Mesothelial cell of epicardium (in vitro differentiated cells): ENCODE data around the gene SYMPK. TPM values are rescaled to one million over a fixed set of nuclear protein-coding genes. Genes with fewer than 3 reads are reported as not detected.

Source experiments
- DNase-seq, 2 experiments: peaks; one replicate each; pipeline ENCODE4 v3.0.0; 2021; ENCODE audit warnings: low spot score in 2 of 2; ENCODE audit not compliant: unreplicated experiment in 2 of 2
- H3K27ac Mint-ChIP-seq: 2 replicates; pipeline ENCODE4 v1.8.0; 2021; ENCODE audit warnings: mixed read lengths
- H3K27me3 Mint-ChIP-seq: 2 replicates; pipeline ENCODE4 v1.8.0; 2021; ENCODE audit warnings: low read depth, mixed read lengths
- H3K36me3 Mint-ChIP-seq: 2 replicates; pipeline ENCODE4 v1.8.0; 2021; ENCODE audit warnings: mixed read lengths
- H3K4me1 Mint-ChIP-seq: 2 replicates; pipeline ENCODE4 v1.8.0; 2021; ENCODE audit warnings: mixed read lengths
- H3K4me3 Mint-ChIP-seq: 2 replicates; pipeline ENCODE4 v1.8.0; 2021; ENCODE audit warnings: mild to moderate bottlenecking, moderate library complexity, mixed read lengths
- H3K9me3 Mint-ChIP-seq: 2 replicates; pipeline ENCODE4 v1.8.0; 2021; ENCODE audit warnings: mixed read lengths
- CTCF ChIP-seq: fragments of 200-600 bp; sonication (generic); IDR thresholded peaks from one replicate; pipeline ENCODE4 v1.5.0; 2021; ENCODE audit warnings: antibody characterized with exemption; ENCODE audit not compliant: unreplicated experiment
- total RNA-seq: library from RNA; stranded (reverse); gene quantifications from 3 replicates; pipeline ENCODE4 v1.2.1, GENCODE V29; 2021

Gene SYMPK
- total RNA-seq, 1 donor from 2014 or later, result 92.6 TPM

DNA sequence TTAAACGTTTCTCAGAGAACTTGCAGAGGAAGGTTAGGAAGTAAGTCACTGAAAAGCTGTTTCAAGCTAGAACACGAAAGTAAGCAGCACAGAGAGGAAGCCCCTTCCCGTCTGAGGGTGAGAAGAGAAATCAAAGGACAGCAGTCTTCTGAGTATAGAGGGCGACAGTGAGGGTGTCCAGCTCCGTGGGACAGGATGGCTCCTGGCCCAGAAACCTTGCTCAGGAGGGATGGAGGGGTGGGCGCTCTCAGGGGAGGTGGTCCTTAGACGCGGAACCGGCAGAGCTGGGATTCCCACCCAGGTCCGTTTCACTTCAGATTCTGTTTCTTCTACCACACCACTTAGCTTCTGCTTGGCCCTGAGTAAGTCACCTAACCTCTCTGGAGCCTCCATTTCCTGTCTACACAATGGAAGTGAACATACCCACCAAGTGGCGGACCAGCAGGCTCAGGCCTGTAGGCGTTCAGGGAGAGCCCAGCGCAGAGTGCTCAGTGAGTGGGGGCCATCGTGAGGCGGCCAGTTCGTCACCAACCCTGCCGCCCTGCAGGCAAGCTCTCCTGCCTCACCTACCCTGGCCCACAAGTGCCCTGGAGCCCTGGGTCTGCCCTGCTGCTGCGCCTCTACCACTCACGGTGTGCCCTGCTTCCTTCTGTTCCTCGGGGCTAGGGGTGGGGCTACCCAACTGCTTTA, 42.4 kb downstream of the SYMPK start:
- H3K4me3 Mint-ChIP-seq, result no peak overlapping the region
- no peaks in the 10 kb centered on the region for H3K9me3 Mint-ChIP-seq
- H3K4me1 Mint-ChIP-seq, result peaks cover 6% of the 10 kb centered on the region
- no peak overlapping the region for H3K27ac Mint-ChIP-seq
- H3K36me3 Mint-ChIP-seq, result peaks cover 12% of the 10 kb centered on the region
- no peak for DNase-seq
- H3K27me3 Mint-ChIP-seq, result no peaks in the 10 kb centered on the region
- no peak for TF ChIP-seq CTCF

- Mint-ChIP-seq H3K9me3 (no peaks in the 10 kb centered on the region), H3K27ac (no peak overlapping the region), H3K27me3 (no peaks in the 10 kb centered on the region), H3K36me3 (peaks cover 12% of the 10 kb centered on the region), H3K4me1 (peaks cover 6% of the 10 kb centered on the region), H3K4me3 (no peak overlapping the region)
- no peak for TF ChIP-seq CTCF
- DNase-seq, result no peak
Measured at GRCh38 chr19:45819769-45820168, 43.2 kb downstream of the SYMPK start.

GRCh38 chr19:45817725-45818301, 45.1 kb downstream of the SYMPK start:
- Mint-ChIP-seq H3K9me3 (no peaks in the 10 kb centered on the region), H3K36me3 (peaks cover 12% of the 10 kb centered on the region), H3K4me3 (no peak overlapping the region), H3K27me3 (no peaks in the 10 kb centered on the region), H3K27ac (no peak overlapping the region), H3K4me1 (peaks cover 6% of the 10 kb centered on the region)
- no peak for TF ChIP-seq CTCF
- DNase-seq, result no peak

- Mint-ChIP-seq H3K9me3 (no peaks in the 10 kb centered on the region), H3K36me3 (peaks cover 12% of the 10 kb centered on the region), H3K27me3 (no peaks in the 10 kb centered on the region), H3K4me1 (peaks cover 6% of the 10 kb centered on the region), H3K4me3 (peak overlapping the region; percentile 59), H3K27ac (peak overlapping the region; percentile 67)
- TF ChIP-seq CTCF, result peak; percentile 98
- DNase-seq, result peak; percentile 93 to 99
Measured at GRCh38 chr19:45817010-45817724, 45.8 kb downstream of the SYMPK start.

DNA sequence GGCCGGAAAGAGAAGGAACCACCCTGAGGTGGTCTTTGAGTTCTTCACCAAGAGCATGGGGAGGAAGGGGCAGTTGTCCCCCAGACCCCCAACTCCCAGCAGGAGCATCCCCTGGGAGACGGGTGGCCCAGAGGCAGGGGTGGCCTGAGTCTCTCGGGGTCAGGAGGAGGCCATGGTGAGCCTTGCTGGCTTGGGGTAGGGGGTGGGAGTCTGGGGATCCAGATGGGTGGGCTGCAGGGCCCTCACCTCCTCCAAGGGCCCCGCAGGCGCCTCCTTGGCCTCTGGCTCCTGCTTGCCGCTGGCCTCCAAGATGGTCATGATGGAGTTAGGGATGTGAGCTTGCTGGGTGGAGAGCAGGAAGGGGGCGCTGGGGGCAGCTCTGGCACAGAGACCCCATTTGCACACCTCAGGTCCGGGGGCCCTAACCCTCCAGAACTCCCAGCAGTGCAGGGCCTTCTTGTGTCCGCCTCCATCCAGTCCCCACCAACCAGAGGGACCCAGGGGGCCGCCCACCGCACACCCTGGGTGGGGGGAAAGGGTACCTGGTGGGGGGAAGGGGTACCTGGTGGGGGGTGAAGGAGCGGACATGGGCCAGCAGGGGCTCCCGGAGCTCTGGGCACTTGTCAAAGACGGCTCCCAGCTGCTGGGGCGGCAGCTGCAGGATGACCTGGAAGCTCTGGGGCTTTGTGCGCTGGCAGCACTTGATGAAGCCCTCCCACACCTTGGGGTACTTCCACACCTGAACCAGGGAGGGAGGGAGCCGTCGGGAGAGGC, 46.5 kb downstream of the SYMPK start:
- peak overlapping the region; percentile 91 for H3K4me3 Mint-ChIP-seq
- DNase-seq, result no peak
- peak overlapping the region; percentile 43 for H3K27ac Mint-ChIP-seq
- TF ChIP-seq CTCF, result no peak
- H3K9me3 Mint-ChIP-seq, result no peaks in the 10 kb centered on the region
- peaks cover 9% of the 10 kb centered on the region for H3K36me3 Mint-ChIP-seq
- peaks cover 6% of the 10 kb centered on the region for H3K4me1 Mint-ChIP-seq
- no peaks in the 10 kb centered on the region for H3K27me3 Mint-ChIP-seq
